HEK293 (cell line): ENCODE results near the gene COX7A2.

Experiments used
- FEZF1 ChIP-seq: fragments of 450-650 bp; formaldehyde crosslinking; IDR thresholded peaks from 2 replicates; pipeline ENCODE4 v1.5.1; 2016; ENCODE audit warnings: missing biosample characterization, missing genetic modification characterization
- GLI2 ChIP-seq: fragments of 450-650 bp; formaldehyde crosslinking; IDR thresholded peaks from 2 replicates; pipeline ENCODE4; 2017; ENCODE audit warnings: missing biosample characterization, missing genetic modification characterization, low read depth, borderline replicate concordance
- GLI4 ChIP-seq: fragments of 450-650 bp; formaldehyde crosslinking; IDR thresholded peaks from 2 replicates; pipeline ENCODE4 v1.5.1; 2016; ENCODE audit warnings: missing biosample characterization, missing genetic modification characterization
- MZF1 ChIP-seq: fragments of 450-650 bp; formaldehyde crosslinking; IDR thresholded peaks from 2 replicates; pipeline ENCODE4 v1.5.1; 2017; ENCODE audit warnings: missing biosample characterization, missing genetic modification characterization, borderline replicate concordance
- SETDB1 ChIP-seq: IDR thresholded peaks from one replicate; pipeline ENCODE4 v1.6.1; 2017; ENCODE audit warnings: mild to moderate bottlenecking, low read length, moderate library complexity, mixed read lengths; ENCODE audit not compliant: insufficient read length
- SP3 ChIP-seq: fragments of 450-650 bp; formaldehyde crosslinking; IDR thresholded peaks from 2 replicates; pipeline ENCODE4 v1.5.1; 2016; ENCODE audit warnings: missing biosample characterization, missing genetic modification characterization
- YY2 ChIP-seq: fragments of 450-650 bp; formaldehyde crosslinking; IDR thresholded peaks from 2 replicates; pipeline ENCODE4 v1.5.1; 2016; ENCODE audit warnings: missing biosample characterization, missing genetic modification characterization
- ZBTB20 ChIP-seq: fragments of 450-650 bp; formaldehyde crosslinking; IDR thresholded peaks from 2 replicates; pipeline ENCODE4 v1.5.1; 2016; ENCODE audit warnings: missing biosample characterization, missing genetic modification characterization
- ZBTB21 ChIP-seq: fragments of 450-650 bp; formaldehyde crosslinking; IDR thresholded peaks from 2 replicates; pipeline ENCODE4 v1.5.1; 2017; ENCODE audit warnings: missing biosample characterization, missing genetic modification characterization
- ZFP3 ChIP-seq: fragments of 450-650 bp; formaldehyde crosslinking; IDR thresholded peaks from 2 replicates; pipeline ENCODE4 v1.5.1; 2016; ENCODE audit warnings: low read depth, missing biosample characterization, missing genetic modification characterization
- ZFP41 ChIP-seq: fragments of 450-650 bp; formaldehyde crosslinking; IDR thresholded peaks from 2 replicates; pipeline ENCODE4 v1.5.1; 2016; ENCODE audit warnings: missing biosample characterization, missing genetic modification characterization, borderline replicate concordance
- ZNF2 ChIP-seq: fragments of 450-650 bp; formaldehyde crosslinking; IDR thresholded peaks from 2 replicates; pipeline ENCODE4 v1.5.1; 2016; ENCODE audit warnings: missing biosample characterization, missing genetic modification characterization
- ZNF24 ChIP-seq: fragments of 450-650 bp; formaldehyde crosslinking; IDR thresholded peaks from 2 replicates; pipeline ENCODE4 v1.5.1; 2016; ENCODE audit warnings: missing biosample characterization, missing genetic modification characterization
- ZNF324 ChIP-seq: fragments of 450-650 bp; formaldehyde crosslinking; IDR thresholded peaks from 2 replicates; pipeline ENCODE4 v1.5.1; 2016; ENCODE audit warnings: missing biosample characterization, missing genetic modification characterization
- ZNF416 ChIP-seq: fragments of 450-650 bp; formaldehyde crosslinking; IDR thresholded peaks from 2 replicates; pipeline ENCODE4 v1.5.1; 2016; ENCODE audit warnings: missing biosample characterization, missing genetic modification characterization
- ZNF510 ChIP-seq: fragments of 450-650 bp; formaldehyde crosslinking; IDR thresholded peaks from 2 replicates; pipeline ENCODE4 v1.5.1; 2018; ENCODE audit warnings: mild to moderate bottlenecking, missing genetic modification characterization, missing biosample characterization; ENCODE audit not compliant: insufficient replicate concordance
- ZNF521 ChIP-seq: fragments of 450-650 bp; formaldehyde crosslinking; IDR thresholded peaks from 2 replicates; pipeline ENCODE4 v1.5.1; 2017; ENCODE audit warnings: missing biosample characterization, mild to moderate bottlenecking, missing genetic modification characterization
- ZNF561 ChIP-seq: fragments of 450-650 bp; IDR thresholded peaks from 2 replicates; pipeline ENCODE4 v1.5.1; 2018; ENCODE audit warnings: missing biosample characterization, missing genetic modification characterization, borderline replicate concordance
- ZNF596 ChIP-seq: fragments of 450-650 bp; IDR thresholded peaks from 2 replicates; pipeline ENCODE4 v1.5.0; 2018; ENCODE audit warnings: missing biosample characterization, mild to moderate bottlenecking, missing genetic modification characterization, moderate library complexity
- ZNF664 ChIP-seq: fragments of 450-650 bp; formaldehyde crosslinking; IDR thresholded peaks from 2 replicates; pipeline ENCODE4 v1.5.1; 2016; ENCODE audit warnings: missing biosample characterization, missing genetic modification characterization
- ZXDB ChIP-seq: fragments of 450-650 bp; formaldehyde crosslinking; IDR thresholded peaks from 2 replicates; pipeline ENCODE4 v1.5.1; 2016; ENCODE audit warnings: missing biosample characterization, missing genetic modification characterization
- TF ChIP-seq, protein P1 (sequence below): fragments of 450-650 bp; formaldehyde crosslinking; IDR thresholded peaks from 2 replicates; pipeline ENCODE4 v1.5.1; 2016; ENCODE audit warnings: missing biosample characterization, missing genetic modification characterization
- TF ChIP-seq, protein P2 (sequence below): fragments of 450-650 bp; formaldehyde crosslinking; IDR thresholded peaks from 2 replicates; pipeline ENCODE4 v1.5.1; 2016; ENCODE audit warnings: missing biosample characterization, missing genetic modification characterization, borderline replicate concordance
- TF ChIP-seq, protein P3 (sequence below): fragments of 450-650 bp; formaldehyde crosslinking; IDR thresholded peaks from 2 replicates; pipeline ENCODE4 v1.5.0; 2017; ENCODE audit warnings: missing biosample characterization, missing genetic modification characterization, borderline replicate concordance
- TF ChIP-seq, protein P4 (sequence below): fragments of 450-650 bp; formaldehyde crosslinking; IDR thresholded peaks from 2 replicates; pipeline ENCODE4 v1.5.1; 2016; ENCODE audit warnings: missing biosample characterization, missing genetic modification characterization
- TF ChIP-seq, protein P5 (sequence below): fragments of 450-650 bp; formaldehyde crosslinking; IDR thresholded peaks from 2 replicates; pipeline ENCODE4 v1.5.1; 2016; ENCODE audit warnings: missing biosample characterization, missing genetic modification characterization
- TF ChIP-seq, protein P6 (sequence below): fragments of 450-650 bp; formaldehyde crosslinking; IDR thresholded peaks from 2 replicates; pipeline ENCODE4 v1.5.1; 2016; ENCODE audit warnings: missing biosample characterization, missing genetic modification characterization

COX7A2 gene

DNA sequence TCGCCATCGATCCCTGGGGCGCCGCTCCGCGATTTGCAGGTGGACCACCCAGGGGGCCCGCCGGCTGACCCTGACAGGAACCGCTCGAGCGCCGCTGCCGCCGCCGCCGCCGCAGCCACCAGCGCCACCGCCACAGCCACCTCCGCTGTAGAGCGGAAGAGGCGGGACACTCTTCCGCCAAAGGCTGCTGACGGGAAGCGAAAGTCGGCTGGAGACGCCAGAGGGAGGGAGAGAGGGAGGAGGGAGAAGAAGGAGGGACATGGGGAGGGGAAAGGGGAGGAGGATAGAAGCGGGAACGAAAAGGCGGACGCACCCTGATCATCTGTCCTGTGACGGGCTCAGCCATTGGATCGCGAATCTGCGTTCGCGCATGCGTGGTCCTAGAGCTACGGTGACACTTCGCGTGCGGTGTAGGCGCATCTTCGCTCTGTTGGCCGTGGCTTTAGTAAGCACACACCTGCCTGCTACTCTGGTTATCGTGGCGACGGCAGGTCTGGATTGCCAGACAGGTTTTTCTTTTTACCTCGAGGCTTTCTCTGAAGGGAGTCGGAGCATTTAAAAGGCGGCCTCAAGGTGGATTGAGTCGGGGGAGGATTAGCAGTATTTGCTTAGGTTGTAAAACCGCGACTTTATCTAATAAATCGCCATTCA is 41.2 kb upstream of the COX7A2 start, which contains the start of gene TMEM30A (continued):
- TF ChIP-seq GLI2 (tag by site-specific recombination): no peak
- TF ChIP-seq ZBTB20 (tag by site-specific recombination): peak; percentile 22; the same call in 1 of the 2 replicates
- no peak for TF ChIP-seq ZNF664 (tag by site-specific recombination)
- TF ChIP-seq, protein P1, sequence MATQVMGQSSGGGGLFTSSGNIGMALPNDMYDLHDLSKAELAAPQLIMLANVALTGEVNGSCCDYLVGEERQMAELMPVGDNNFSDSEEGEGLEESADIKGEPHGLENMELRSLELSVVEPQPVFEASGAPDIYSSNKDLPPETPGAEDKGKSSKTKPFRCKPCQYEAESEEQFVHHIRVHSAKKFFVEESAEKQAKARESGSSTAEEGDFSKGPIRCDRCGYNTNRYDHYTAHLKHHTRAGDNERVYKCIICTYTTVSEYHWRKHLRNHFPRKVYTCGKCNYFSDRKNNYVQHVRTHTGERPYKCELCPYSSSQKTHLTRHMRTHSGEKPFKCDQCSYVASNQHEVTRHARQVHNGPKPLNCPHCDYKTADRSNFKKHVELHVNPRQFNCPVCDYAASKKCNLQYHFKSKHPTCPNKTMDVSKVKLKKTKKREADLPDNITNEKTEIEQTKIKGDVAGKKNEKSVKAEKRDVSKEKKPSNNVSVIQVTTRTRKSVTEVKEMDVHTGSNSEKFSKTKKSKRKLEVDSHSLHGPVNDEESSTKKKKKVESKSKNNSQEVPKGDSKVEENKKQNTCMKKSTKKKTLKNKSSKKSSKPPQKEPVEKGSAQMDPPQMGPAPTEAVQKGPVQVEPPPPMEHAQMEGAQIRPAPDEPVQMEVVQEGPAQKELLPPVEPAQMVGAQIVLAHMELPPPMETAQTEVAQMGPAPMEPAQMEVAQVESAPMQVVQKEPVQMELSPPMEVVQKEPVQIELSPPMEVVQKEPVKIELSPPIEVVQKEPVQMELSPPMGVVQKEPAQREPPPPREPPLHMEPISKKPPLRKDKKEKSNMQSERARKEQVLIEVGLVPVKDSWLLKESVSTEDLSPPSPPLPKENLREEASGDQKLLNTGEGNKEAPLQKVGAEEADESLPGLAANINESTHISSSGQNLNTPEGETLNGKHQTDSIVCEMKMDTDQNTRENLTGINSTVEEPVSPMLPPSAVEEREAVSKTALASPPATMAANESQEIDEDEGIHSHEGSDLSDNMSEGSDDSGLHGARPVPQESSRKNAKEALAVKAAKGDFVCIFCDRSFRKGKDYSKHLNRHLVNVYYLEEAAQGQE (tag by site-specific recombination): 0 out of 2 replicates have a peak, but pooled peaks have one; percentile 10
- TF ChIP-seq ZNF561 (tag by site-specific recombination): no peak
- TF ChIP-seq, protein P2, sequence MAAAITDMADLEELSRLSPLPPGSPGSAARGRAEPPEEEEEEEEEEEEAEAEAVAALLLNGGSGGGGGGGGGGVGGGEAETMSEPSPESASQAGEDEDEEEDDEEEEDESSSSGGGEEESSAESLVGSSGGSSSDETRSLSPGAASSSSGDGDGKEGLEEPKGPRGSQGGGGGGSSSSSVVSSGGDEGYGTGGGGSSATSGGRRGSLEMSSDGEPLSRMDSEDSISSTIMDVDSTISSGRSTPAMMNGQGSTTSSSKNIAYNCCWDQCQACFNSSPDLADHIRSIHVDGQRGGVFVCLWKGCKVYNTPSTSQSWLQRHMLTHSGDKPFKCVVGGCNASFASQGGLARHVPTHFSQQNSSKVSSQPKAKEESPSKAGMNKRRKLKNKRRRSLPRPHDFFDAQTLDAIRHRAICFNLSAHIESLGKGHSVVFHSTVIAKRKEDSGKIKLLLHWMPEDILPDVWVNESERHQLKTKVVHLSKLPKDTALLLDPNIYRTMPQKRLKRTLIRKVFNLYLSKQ (tag by site-specific recombination): no peak
- TF ChIP-seq GLI4 (tag by site-specific recombination): no peak
- TF ChIP-seq, protein P3, sequence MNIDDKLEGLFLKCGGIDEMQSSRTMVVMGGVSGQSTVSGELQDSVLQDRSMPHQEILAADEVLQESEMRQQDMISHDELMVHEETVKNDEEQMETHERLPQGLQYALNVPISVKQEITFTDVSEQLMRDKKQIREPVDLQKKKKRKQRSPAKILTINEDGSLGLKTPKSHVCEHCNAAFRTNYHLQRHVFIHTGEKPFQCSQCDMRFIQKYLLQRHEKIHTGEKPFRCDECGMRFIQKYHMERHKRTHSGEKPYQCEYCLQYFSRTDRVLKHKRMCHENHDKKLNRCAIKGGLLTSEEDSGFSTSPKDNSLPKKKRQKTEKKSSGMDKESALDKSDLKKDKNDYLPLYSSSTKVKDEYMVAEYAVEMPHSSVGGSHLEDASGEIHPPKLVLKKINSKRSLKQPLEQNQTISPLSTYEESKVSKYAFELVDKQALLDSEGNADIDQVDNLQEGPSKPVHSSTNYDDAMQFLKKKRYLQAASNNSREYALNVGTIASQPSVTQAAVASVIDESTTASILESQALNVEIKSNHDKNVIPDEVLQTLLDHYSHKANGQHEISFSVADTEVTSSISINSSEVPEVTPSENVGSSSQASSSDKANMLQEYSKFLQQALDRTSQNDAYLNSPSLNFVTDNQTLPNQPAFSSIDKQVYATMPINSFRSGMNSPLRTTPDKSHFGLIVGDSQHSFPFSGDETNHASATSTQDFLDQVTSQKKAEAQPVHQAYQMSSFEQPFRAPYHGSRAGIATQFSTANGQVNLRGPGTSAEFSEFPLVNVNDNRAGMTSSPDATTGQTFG: no peak
- peak; percentile 58; the same call in 1 of the 2 replicates for TF ChIP-seq ZXDB (tag by site-specific recombination)
- no peak for TF ChIP-seq ZFP41 (tag by site-specific recombination)
- TF ChIP-seq ZFP3 (tag by site-specific recombination): no peak
- peak; percentile 13 for TF ChIP-seq MZF1 (tag by site-specific recombination)
- TF ChIP-seq ZNF596: no peak
- peak; percentile 22; the same call in 1 of the 2 replicates for TF ChIP-seq ZNF24 (tag by site-specific recombination)
- peak; percentile 99 for TF ChIP-seq SP3
- TF ChIP-seq ZNF2: no peak; the same call in 1 of the 2 replicates
- TF ChIP-seq ZNF416 (tag by site-specific recombination): no peak
- TF ChIP-seq, protein P4, sequence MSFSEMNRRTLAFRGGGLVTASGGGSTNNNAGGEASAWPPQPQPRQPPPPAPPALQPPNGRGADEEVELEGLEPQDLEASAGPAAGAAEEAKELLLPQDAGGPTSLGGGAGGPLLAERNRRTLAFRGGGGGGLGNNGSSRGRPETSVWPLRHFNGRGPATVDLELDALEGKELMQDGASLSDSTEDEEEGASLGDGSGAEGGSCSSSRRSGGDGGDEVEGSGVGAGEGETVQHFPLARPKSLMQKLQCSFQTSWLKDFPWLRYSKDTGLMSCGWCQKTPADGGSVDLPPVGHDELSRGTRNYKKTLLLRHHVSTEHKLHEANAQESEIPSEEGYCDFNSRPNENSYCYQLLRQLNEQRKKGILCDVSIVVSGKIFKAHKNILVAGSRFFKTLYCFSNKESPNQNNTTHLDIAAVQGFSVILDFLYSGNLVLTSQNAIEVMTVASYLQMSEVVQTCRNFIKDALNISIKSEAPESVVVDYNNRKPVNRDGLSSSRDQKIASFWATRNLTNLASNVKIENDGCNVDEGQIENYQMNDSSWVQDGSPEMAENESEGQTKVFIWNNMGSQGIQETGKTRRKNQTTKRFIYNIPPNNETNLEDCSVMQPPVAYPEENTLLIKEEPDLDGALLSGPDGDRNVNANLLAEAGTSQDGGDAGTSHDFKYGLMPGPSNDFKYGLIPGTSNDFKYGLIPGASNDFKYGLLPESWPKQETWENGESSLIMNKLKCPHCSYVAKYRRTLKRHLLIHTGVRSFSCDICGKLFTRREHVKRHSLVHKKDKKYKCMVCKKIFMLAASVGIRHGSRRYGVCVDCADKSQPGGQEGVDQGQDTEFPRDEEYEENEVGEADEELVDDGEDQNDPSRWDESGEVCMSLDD (tag by site-specific recombination): no peak
- TF ChIP-seq SETDB1: peak; percentile 67
- peak; percentile 95 for TF ChIP-seq FEZF1 (tag by site-specific recombination)
- no peak for TF ChIP-seq ZBTB21 (tag by site-specific recombination)
- TF ChIP-seq ZNF324 (tag by site-specific recombination): 0 out of 2 replicates have a peak, but pooled peaks have one; percentile 7
- TF ChIP-seq ZNF521 (tag by site-specific recombination): no peak
- TF ChIP-seq, protein P5, sequence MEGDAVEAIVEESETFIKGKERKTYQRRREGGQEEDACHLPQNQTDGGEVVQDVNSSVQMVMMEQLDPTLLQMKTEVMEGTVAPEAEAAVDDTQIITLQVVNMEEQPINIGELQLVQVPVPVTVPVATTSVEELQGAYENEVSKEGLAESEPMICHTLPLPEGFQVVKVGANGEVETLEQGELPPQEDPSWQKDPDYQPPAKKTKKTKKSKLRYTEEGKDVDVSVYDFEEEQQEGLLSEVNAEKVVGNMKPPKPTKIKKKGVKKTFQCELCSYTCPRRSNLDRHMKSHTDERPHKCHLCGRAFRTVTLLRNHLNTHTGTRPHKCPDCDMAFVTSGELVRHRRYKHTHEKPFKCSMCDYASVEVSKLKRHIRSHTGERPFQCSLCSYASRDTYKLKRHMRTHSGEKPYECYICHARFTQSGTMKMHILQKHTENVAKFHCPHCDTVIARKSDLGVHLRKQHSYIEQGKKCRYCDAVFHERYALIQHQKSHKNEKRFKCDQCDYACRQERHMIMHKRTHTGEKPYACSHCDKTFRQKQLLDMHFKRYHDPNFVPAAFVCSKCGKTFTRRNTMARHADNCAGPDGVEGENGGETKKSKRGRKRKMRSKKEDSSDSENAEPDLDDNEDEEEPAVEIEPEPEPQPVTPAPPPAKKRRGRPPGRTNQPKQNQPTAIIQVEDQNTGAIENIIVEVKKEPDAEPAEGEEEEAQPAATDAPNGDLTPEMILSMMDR (tag by site-specific recombination): peak; percentile 66
- TF ChIP-seq YY2 (tag by site-specific recombination): no peak
- TF ChIP-seq, protein P6, sequence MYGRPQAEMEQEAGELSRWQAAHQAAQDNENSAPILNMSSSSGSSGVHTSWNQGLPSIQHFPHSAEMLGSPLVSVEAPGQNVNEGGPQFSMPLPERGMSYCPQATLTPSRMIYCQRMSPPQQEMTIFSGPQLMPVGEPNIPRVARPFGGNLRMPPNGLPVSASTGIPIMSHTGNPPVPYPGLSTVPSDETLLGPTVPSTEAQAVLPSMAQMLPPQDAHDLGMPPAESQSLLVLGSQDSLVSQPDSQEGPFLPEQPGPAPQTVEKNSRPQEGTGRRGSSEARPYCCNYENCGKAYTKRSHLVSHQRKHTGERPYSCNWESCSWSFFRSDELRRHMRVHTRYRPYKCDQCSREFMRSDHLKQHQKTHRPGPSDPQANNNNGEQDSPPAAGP (tag by site-specific recombination): peak; percentile 91
- no peak for TF ChIP-seq ZNF510 (tag by site-specific recombination)
